ENCODE results near the gene KRTAP19-6.

The KRTAP19-6 gene

GRCh38 chr21:30582870-30583269 is 41.2 kb upstream of the KRTAP19-6 start (continued):
- TF ChIP-seq ZIC2 (tag by site-specific recombination; IDR thresholded peaks at IDR 0.05) (no peak), HOXD13 (CRISPR knock-in tag; IDR thresholded peaks at IDR 0.05; ENCODE audit: borderline replicate concordance) (no peak), ZNF394 (tag by site-specific recombination; IDR thresholded peaks at IDR 0.05; ENCODE audit: borderline replicate concordance) (no peak), ZNF16 (tag by site-specific recombination; IDR thresholded peaks at IDR 0.05; ENCODE audit: low read depth) (no peak), ZNF791 (tag by site-specific recombination; IDR thresholded peaks at IDR 0.05) (no peak), ZNF449 (tag by site-specific recombination; IDR thresholded peaks at IDR 0.05) (no peak), ZNF549 (tag by site-specific recombination; IDR thresholded peaks at IDR 0.05) (no peak)

GRCh38 chr21:30580132-30580531 is 38.5 kb upstream of the KRTAP19-6 start:
- no peak for TF ChIP-seq ZNF23 (tag by site-specific recombination; IDR thresholded peaks at IDR 0.05; ENCODE audit: borderline replicate concordance)
- no peak for TF ChIP-seq ZNF596 (tag by site-specific recombination; IDR thresholded peaks at IDR 0.05)
- TF ChIP-seq ZBTB26 (tag by site-specific recombination; optimal IDR thresholded peaks at IDR 0.05), result no peak
- no peak for TF ChIP-seq ZNF701 (tag by site-specific recombination; IDR thresholded peaks at IDR 0.05)
- no peak for TF ChIP-seq ZNF449 (tag by site-specific recombination; IDR thresholded peaks at IDR 0.05)
- TF ChIP-seq ZNF510 (tag by site-specific recombination; IDR thresholded peaks at IDR 0.05; ENCODE audit: insufficient replicate concordance), result no peak
- no peak for TF ChIP-seq ZNF175 (tag by site-specific recombination; IDR thresholded peaks at IDR 0.05)
- TF ChIP-seq ZFP37 (tag by site-specific recombination; IDR thresholded peaks at IDR 0.05), result no peak
- TF ChIP-seq ZNF600 (tag by site-specific recombination; IDR thresholded peaks at IDR 0.05), result no peak
- TF ChIP-seq ZNF394 (tag by site-specific recombination; IDR thresholded peaks at IDR 0.05; ENCODE audit: borderline replicate concordance), result no peak
- no peak for TF ChIP-seq ZNF639 (tag by site-specific recombination; IDR thresholded peaks at IDR 0.05)
- no peak for TF ChIP-seq CTCF (tag by site-specific recombination; IDR thresholded peaks at IDR 0.05)
- no peak for TF ChIP-seq GFI1B (tag by site-specific recombination; IDR thresholded peaks at IDR 0.05)
- no peak for TF ChIP-seq ZBTB10 (tag by site-specific recombination; IDR thresholded peaks at IDR 0.05)
- Histone ChIP-seq H3K36me3 (ENCODE audit: control insufficient read depth in 2 of 2, insufficient read depth in 1 of 2, low read length in 2 of 2) (no peaks in the 10 kb centered on the region), H3K9me3 (ENCODE audit: control insufficient read depth, insufficient read depth, low read depth, low read length) (no peaks in the 10 kb centered on the region), H3K4me1 (ENCODE audit: control insufficient read depth, insufficient read depth, low read length) (no peaks in the 10 kb centered on the region), H3K27ac (ENCODE audit: extremely low read depth, low read depth, low read length) (no peak overlapping the region), H3K4me3 (ENCODE audit: low read depth, low read length) (no peak overlapping the region)
- ChIA-PET POLR2A (no interaction called here), CTCF (no interaction called here)

Data from HEK293 (cell line).